Thymus (tissue), 11 donors: ENCODE measurements around the gene ZKSCAN1. TPM values are rescaled to one million over a fixed set of nuclear protein-coding genes. Genes with fewer than 3 reads are reported as not detected.
"Not testable (repeated sequence)": the region's sequence is repeated elsewhere in the genome, so short reads cannot be mapped to it uniquely, and the experiment has no call there.

Experiments
- DNase-seq, 9 donors: peaks; one replicate each; pipeline ENCODE4 v3.0.0-alpha.2; 2013; ENCODE audit warnings: low spot score in 9 of 9, low read depth in 6 of 9, missing footprints in 1 of 9
- H3K27ac ChIP-seq, 2 donors: one replicate each; pipeline ENCODE4 v1.5.1; 2013; ENCODE audit warnings: control low read depth in 1 of 2, low read depth in 1 of 2, low read length in 1 of 2, mild to moderate bottlenecking in 1 of 2, moderate library complexity in 1 of 2
- H3K27me3 ChIP-seq, 2 donors: one replicate each; pipeline ENCODE4 v1.5.1; 2013; ENCODE audit warnings: low read length in 1 of 2; ENCODE audit not compliant: control insufficient read depth in 2 of 2, insufficient read depth in 1 of 2
- H3K36me3 ChIP-seq, 2 donors: one replicate each; pipeline ENCODE4 v1.5.1; 2013; ENCODE audit warnings: low read length in 1 of 2, mild to moderate bottlenecking in 1 of 2, moderate library complexity in 1 of 2; ENCODE audit not compliant: control insufficient read depth in 2 of 2, insufficient read depth in 2 of 2
- H3K4me1 ChIP-seq, 2 donors: one replicate each; pipeline ENCODE4 v1.5.1; 2013; ENCODE audit warnings: low read length in 2 of 2; ENCODE audit not compliant: control insufficient read depth in 2 of 2, insufficient read depth in 2 of 2
- H3K4me3 ChIP-seq, 2 donors: one replicate each; pipeline ENCODE4 v1.5.1; 2013; ENCODE audit warnings: low read length in 2 of 2, control low read depth in 1 of 2, mild to moderate bottlenecking in 1 of 2
- H3K9me3 ChIP-seq, 2 donors: one replicate each; pipeline ENCODE4 v1.5.1; 2013; ENCODE audit warnings: low read length in 1 of 2, mild to moderate bottlenecking in 1 of 2; ENCODE audit not compliant: control insufficient read depth in 2 of 2, insufficient read depth in 1 of 2
- WGBS: extraction: QIAGEN DNeasy Blood & Tissue Kit; methylation state at CpG from one replicate; pipeline ENCODE4 v1.1.7; 2013; 5-methylcytosine and 5-hydroxymethylcytosine counted together
- polyA plus RNA-seq: library from polyadenylated mRNA; stranded (reverse); fragments of 200-250 nt; gene quantifications from one replicate; pipeline ENCODE4 v1.2.3, GENCODE V29; 2013
- total RNA-seq: library from RNA; stranded (reverse); fragments of 120-200 nt; gene quantifications from one replicate; pipeline ENCODE4 v1.2.4, GENCODE V29; 2013
- donor health status: healthy.

Gene ZKSCAN1
- total and polyA plus RNA-seq, 2 donors = 17.8 to 61.4 TPM

DNA sequence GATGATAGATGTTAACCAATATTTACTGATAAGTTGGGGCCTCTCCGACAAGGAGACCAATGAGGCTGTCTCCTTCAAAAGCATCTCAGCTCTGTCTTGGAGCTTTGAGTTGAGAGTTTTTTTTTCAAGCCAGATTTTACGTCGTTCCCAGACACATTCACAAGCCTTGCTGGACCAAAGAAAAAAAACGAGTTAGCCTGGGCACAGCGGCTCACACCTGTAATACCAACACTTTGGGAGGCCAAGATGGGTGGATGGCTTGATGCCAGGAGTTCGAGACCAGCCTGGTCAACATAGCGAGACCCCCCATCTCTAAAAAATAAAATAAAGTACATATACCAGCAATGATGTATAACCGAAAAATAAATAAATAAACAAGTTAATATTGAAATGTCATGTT lies 20.6 kb upstream of the ZKSCAN1 start:
- WGBS = 95% methylated on average over 8 of the region's 8 CpGs
- no peak overlapping the region for H3K27ac ChIP-seq
- peaks cover 9 to 21% of the 10 kb centered on the region in 2 donors for H3K4me1 ChIP-seq
- no peak overlapping the region for H3K4me3 ChIP-seq
- H3K9me3 ChIP-seq = no peaks in the 10 kb centered on the region
- no peaks in the 10 kb centered on the region for H3K36me3 ChIP-seq
- DNase-seq = no peak
- peaks cover 0 to 14% of the 10 kb centered on the region in 2 donors for H3K27me3 ChIP-seq

- Histone ChIP-seq H3K4me1 (peaks cover 9 to 14% of the 10 kb centered on the region in 2 donors), H3K4me3 (peak overlapping the region; percentile 46 to 69), H3K27ac (peak overlapping the region in 1 of 2 donors; percentile 90), H3K9me3 (no peaks in the 10 kb centered on the region), H3K27me3 (peaks cover 0 to 4% of the 10 kb centered on the region in 2 donors), H3K36me3 (no peaks in the 10 kb centered on the region)
- 67% methylated on average over 15 of the region's 15 CpGs for WGBS
- DNase-seq = no peak
These were observed 18.4 kb upstream of the ZKSCAN1 start for GRCh38 chr7:99996755-99997544.

DNA sequence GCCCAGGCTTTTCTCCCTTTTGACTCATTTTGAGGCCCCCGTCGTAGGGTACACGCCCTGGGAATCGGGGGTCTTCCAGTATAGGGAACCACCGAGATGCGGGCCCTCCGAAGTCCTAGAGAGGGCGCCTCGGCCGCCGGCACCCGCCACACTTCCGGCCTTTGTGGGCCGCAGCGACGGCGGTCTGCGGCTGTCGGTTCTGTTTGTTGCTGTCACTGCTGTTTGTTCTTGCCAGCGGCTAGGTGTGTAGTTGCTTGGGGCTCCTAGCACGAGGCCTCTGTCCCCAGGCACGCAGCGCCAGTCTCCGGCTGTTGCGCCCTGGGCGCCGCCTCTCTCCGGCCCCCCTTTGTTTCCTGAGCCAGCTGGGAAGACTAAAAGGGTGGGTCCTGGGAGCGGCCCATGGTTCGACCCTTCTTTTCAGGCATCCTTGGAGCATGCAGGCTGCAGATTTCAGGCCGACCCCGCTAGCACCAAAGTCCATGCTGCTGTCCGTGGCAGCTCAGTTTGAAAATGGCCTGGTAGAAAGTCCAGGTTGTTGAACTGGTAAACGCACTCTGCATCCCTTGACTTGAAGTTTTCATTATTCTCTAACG lies 17.8 kb upstream of the ZKSCAN1 start:
- Histone ChIP-seq H3K4me1 (peaks cover 9 to 14% of the 10 kb centered on the region in 2 donors), H3K4me3 (peak overlapping the region; percentile 46 to 69), H3K36me3 (no peaks in the 10 kb centered on the region), H3K27ac (peak overlapping the region; percentile 89 to 90), H3K9me3 (no peaks in the 10 kb centered on the region), H3K27me3 (peaks cover 0 to 2% of the 10 kb centered on the region in 2 donors)
- WGBS = 5% methylated on average over 35 of the region's 35 CpGs
- DNase-seq = peak in 7 of 9 donors; percentile 49 to 83 (median 60)

DNA sequence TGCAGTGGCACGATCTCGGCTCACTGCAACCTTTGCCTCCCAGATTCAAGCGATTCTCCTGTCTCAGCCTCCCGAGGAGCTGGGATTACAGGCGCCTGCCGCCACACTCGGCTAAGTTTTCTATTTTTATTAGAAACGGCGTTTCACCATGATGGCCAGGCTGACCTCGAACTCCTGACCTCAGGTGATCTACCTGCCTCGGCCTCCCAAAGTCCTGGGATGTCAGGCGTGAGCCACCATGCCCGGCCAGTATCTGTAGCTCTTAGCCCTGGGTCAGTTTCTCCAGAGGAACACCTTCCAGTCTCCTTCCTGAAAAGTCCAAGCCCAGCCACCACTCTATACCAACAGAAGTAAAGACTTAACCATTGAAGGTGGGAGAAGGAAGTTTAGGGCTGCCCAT lies 15.2 kb upstream of the ZKSCAN1 start:
- Histone ChIP-seq H3K4me3 (no peak overlapping the region), H3K4me1 (peaks cover 9 to 20% of the 10 kb centered on the region in 2 donors), H3K27ac (no peak overlapping the region), H3K9me3 (no peaks in the 10 kb centered on the region), H3K36me3 (no peaks in the 10 kb centered on the region), H3K27me3 (no peaks in the 10 kb centered on the region)
- 96% methylated on average over 13 of the region's 13 CpGs for WGBS
- no peak for DNase-seq

DNA sequence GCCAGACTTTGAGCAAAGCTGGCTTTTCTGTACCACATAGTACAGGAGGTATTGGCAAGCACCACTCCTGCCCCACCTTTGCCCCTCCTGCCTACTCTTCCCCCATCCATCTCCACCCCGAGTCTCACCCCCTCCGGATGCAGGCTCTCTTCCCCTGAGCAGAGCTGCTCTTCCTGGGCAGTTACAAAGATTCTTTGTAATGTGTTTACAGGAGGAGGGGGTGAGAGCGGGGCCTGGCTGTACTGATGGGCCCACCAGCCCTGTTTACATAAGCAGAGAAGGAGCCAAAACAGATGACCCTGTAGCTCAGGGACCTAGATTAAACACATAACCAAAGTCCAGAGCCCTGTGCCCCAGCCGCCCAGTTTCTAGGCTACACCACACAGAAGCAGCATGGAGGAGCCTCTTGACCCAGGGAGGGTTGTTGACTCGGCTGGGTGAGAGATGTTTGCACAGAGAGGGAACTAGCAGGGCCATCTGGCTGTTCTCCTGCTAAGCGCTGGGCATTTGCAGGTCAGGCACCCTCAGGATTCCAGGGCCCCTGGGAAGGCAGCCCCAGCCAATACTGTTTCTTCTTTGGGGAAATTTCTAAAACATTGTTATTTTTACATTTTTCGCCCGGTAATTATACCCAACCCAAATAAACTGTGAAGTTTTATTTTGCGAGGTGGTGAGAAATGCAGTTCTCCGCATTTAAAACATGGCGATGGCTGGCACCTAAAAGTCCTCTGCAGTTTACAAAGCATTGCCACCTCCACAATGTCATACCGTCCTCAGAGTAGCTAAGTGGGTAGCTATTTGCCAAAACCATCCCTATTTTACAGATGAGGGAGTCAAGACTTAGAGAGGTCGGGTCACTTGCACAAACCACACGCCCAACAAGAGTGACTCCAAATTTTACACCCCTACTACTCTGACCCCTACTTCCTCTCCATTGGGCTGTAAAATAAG lies 11.4 kb upstream of the ZKSCAN1 start:
- no peaks in the 10 kb centered on the region for H3K27me3 ChIP-seq
- peaks cover 0 to 6% of the 10 kb centered on the region in 2 donors for H3K4me1 ChIP-seq
- H3K4me3 ChIP-seq = no peak overlapping the region
- H3K36me3 ChIP-seq = no peaks in the 10 kb centered on the region
- 71% methylated on average over 14 of the region's 14 CpGs for WGBS
- no peak overlapping the region for H3K27ac ChIP-seq
- no peaks in the 10 kb centered on the region for H3K9me3 ChIP-seq
- DNase-seq = no peak

- DNase-seq = no peak
These were observed 7.5 kb upstream of the ZKSCAN1 start for GRCh38 chr7:100007887-100008286.

GRCh38 chr7:100008525-100008924 lies 6.9 kb upstream of the ZKSCAN1 start:
- Histone ChIP-seq H3K36me3 (no peaks in the 10 kb centered on the region), H3K4me1 (peaks cover 0 to 5% of the 10 kb centered on the region in 2 donors), H3K27ac (no peak overlapping the region), H3K4me3 (no peak overlapping the region), H3K27me3 (no peaks in the 10 kb centered on the region), H3K9me3 (no peaks in the 10 kb centered on the region)
- DNase-seq = no peak
- 93% methylated on average over 10 of the region's 10 CpGs for WGBS

More at GRCh38 chr7:100007887-100008286, 7.5 kb upstream of the ZKSCAN1 start:
- Histone ChIP-seq H3K27me3 (no peaks in the 10 kb centered on the region), H3K27ac (no peak overlapping the region), H3K36me3 (no peaks in the 10 kb centered on the region), H3K4me1 (peaks cover 0 to 6% of the 10 kb centered on the region in 2 donors), H3K9me3 (no peaks in the 10 kb centered on the region), H3K4me3 (no peak overlapping the region)
- 94% methylated on average over 3 of the region's 3 CpGs for WGBS

DNA sequence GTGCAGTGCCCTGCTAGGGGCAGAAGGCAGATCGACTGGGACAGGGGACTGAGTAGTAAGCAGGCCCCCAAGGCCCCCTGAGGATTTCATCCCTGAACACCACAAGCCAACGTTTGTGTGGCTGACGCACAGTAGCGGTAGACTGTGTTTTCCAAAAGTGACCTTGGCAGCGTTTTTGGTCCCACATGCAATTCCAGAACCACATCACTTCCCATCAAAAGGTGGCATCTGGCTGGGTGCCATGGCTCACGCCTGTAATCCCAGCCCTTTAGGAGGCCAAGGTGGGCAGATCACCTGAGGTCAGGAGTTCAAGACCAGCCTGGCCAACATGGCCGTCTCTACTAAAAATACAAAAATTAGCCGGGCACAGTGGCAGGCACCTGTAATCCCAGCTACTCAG lies 5.4 kb upstream of the ZKSCAN1 start:
- not testable (repeated sequence) for H3K27me3 ChIP-seq, H3K36me3 ChIP-seq, H3K4me3 ChIP-seq, H3K9me3 ChIP-seq, DNase-seq, H3K4me1 ChIP-seq, H3K27ac ChIP-seq
- WGBS = 95% methylated on average over 8 of the region's 8 CpGs
